Measurements from ENCODE around the gene DHRSX. TPM values are rescaled to one million over a fixed set of nuclear protein-coding genes. Genes with fewer than 3 reads are reported as not detected.
"Not testable (repeated sequence)": the region's sequence is repeated elsewhere in the genome, so short reads cannot be mapped to it uniquely, and the experiment has no call there.

The DHRSX gene
- total and polyA plus RNA-seq, 4 donors: 16.8 to 28.4 (median 24.0) TPM

DNA sequence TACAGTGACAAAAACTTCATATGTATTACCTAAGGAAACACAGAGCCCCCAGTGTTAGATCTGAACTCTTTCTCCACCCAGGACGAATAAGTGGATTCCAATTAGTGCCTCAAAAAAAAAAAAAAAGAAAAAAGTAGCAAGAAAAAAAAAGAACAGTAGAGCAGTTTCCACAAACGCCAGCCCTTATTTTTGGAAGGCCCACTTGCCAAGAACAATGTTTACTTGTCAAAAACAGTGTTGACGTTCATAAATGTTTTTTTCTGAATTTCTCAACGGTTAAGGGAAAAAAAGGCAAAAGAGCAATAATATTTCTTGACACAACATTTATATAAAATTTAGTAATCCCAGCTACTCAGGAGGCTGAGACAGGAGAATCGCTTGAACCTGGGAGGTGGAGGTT is 38.7 kb downstream of the DHRSX start:
- no peak for DNase-seq (ENCODE audit: low read depth in 4 of 6, low spot score in 6 of 6)
- no CpG with 5 or more reads among the region's 5 CpGs for WGBS (ENCODE audit: insufficient coverage)
- H3K27ac ChIP-seq (ENCODE audit: low read depth, low read length): no peak overlapping the region
- H3K9me3 ChIP-seq (ENCODE audit: control insufficient read depth, insufficient read depth, low read length): no peaks in the 10 kb centered on the region
- H3K4me3 ChIP-seq (ENCODE audit: low read depth, low read length): no peak overlapping the region
- H3K36me3 ChIP-seq (ENCODE audit: control insufficient read depth, insufficient read depth, low read length): no peaks in the 10 kb centered on the region
- H3K27me3 ChIP-seq (ENCODE audit: control insufficient read depth, insufficient read depth, low read length): no peaks in the 10 kb centered on the region
- peaks cover 5% of the 10 kb centered on the region for H3K4me1 ChIP-seq (ENCODE audit: control insufficient read depth, insufficient read depth, low read length)

- Histone ChIP-seq H3K9me3 (ENCODE audit: control insufficient read depth, insufficient read depth, low read length) (no peaks in the 10 kb centered on the region), H3K36me3 (ENCODE audit: control insufficient read depth, insufficient read depth, low read length) (no peaks in the 10 kb centered on the region), H3K27me3 (ENCODE audit: control insufficient read depth, insufficient read depth, low read length) (no peaks in the 10 kb centered on the region), H3K4me3 (ENCODE audit: low read depth, low read length) (no peak overlapping the region), H3K4me1 (ENCODE audit: control insufficient read depth, insufficient read depth, low read length) (peaks cover 5% of the 10 kb centered on the region), H3K27ac (ENCODE audit: low read depth, low read length) (no peak overlapping the region)
- 100% methylated on average over 1 of the region's 8 CpGs for WGBS (ENCODE audit: insufficient coverage)
- DNase-seq (ENCODE audit: low read depth in 4 of 6, low spot score in 6 of 6): no peak
These were observed 39.1 kb downstream of the DHRSX start for GRCh38 chrX:2461711-2462016.

DNA sequence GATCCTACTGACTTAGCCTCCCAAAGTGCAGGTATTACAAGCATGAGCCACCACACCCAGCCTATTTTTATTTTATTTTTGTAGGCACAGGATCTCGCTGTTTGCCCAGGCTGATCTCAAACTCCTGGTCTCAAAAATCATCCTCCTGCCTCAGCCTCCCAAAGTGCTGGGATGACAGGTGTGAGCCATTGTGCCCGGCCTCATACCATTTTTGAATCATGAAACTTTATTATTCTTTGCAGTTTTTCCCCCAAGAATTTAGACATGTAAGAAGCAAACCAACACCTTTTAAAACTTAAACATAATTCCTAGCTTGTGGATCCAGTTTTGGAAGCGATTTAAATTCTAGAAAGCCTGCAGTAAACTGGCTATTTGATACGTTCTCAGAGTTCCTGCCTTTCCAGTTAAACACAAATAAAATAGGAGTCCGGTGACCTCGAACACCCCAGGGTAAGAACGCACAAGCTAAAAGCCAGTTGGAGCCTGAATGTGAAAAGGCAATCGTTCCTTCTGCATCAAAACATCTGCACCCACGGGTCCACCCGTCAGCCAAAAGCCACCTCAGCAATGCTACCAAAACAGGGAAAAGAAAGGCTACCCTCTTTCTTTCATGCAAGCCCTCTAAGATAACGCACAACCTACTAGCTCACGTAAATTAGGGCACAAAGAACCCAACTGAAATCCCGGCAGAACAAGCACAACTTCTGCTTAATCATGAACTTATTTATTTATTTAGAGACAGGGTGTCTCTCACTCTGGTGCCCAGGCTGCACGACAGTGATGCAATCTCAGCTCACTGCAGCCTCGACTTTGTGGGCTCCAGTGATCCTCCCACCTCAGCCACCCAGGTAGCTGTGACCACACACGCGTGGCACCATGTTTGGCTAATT is 39.7 kb downstream of the DHRSX start:
- not testable (repeated sequence) for H3K4me1 ChIP-seq (ENCODE audit: control insufficient read depth, insufficient read depth, low read length); H3K27me3 ChIP-seq (ENCODE audit: control insufficient read depth, insufficient read depth, low read length); H3K4me3 ChIP-seq (ENCODE audit: low read depth, low read length); H3K27ac ChIP-seq (ENCODE audit: low read depth, low read length); H3K36me3 ChIP-seq (ENCODE audit: control insufficient read depth, insufficient read depth, low read length); H3K9me3 ChIP-seq (ENCODE audit: control insufficient read depth, insufficient read depth, low read length); DNase-seq (ENCODE audit: low read depth in 4 of 6, low spot score in 6 of 6)
- WGBS (ENCODE audit: insufficient coverage): 84% methylated on average over 3 of the region's 17 CpGs

DNA sequence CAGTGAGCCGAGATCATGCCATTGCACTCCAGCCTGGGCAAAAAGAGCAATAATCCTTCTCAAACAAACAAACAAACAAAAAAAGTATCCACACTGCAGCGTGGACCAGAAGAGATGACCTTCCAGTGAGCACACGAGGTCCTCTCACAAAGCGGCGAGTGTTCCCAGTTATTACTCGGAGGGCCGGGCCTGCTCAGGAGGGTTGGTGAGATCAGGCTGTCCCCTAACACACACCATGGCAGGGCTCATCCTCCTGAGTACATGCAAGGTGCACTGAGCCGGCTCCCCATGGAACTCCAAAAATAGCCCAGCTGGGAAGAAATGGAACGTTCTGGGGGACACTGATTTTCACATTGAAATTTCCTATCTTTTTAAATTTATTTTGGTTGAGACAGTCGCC is 40.7 kb downstream of the DHRSX start:
- not testable (repeated sequence) for H3K27ac ChIP-seq (ENCODE audit: low read depth, low read length); H3K9me3 ChIP-seq (ENCODE audit: control insufficient read depth, insufficient read depth, low read length)
- 87% methylated on average over 7 of the region's 10 CpGs for WGBS (ENCODE audit: insufficient coverage)

GRCh38 chrX:2458309-2458708 is 42.5 kb downstream of the DHRSX start:
- Histone ChIP-seq H3K4me1 (ENCODE audit: control insufficient read depth, insufficient read depth, low read length) (peaks cover 5% of the 10 kb centered on the region), H3K9me3 (ENCODE audit: control insufficient read depth, insufficient read depth, low read length) (no peaks in the 10 kb centered on the region), H3K27ac (ENCODE audit: low read depth, low read length) (no peak overlapping the region), H3K36me3 (ENCODE audit: control insufficient read depth, insufficient read depth, low read length) (no peaks in the 10 kb centered on the region), H3K27me3 (ENCODE audit: control insufficient read depth, insufficient read depth, low read length) (no peaks in the 10 kb centered on the region), H3K4me3 (ENCODE audit: low read depth, low read length) (no peak overlapping the region)
- 97% methylated on average over 6 of the region's 6 CpGs for WGBS (ENCODE audit: insufficient coverage)
- no peak for DNase-seq (ENCODE audit: low read depth in 4 of 6, low spot score in 6 of 6)

More for the DNA sequence above, 40.7 kb downstream of the DHRSX start:
- not testable (repeated sequence) for H3K27me3 ChIP-seq (ENCODE audit: control insufficient read depth, insufficient read depth, low read length); DNase-seq (ENCODE audit: low read depth in 4 of 6, low spot score in 6 of 6); H3K4me1 ChIP-seq (ENCODE audit: control insufficient read depth, insufficient read depth, low read length); H3K4me3 ChIP-seq (ENCODE audit: low read depth, low read length); H3K36me3 ChIP-seq (ENCODE audit: control insufficient read depth, insufficient read depth, low read length)

DNA sequence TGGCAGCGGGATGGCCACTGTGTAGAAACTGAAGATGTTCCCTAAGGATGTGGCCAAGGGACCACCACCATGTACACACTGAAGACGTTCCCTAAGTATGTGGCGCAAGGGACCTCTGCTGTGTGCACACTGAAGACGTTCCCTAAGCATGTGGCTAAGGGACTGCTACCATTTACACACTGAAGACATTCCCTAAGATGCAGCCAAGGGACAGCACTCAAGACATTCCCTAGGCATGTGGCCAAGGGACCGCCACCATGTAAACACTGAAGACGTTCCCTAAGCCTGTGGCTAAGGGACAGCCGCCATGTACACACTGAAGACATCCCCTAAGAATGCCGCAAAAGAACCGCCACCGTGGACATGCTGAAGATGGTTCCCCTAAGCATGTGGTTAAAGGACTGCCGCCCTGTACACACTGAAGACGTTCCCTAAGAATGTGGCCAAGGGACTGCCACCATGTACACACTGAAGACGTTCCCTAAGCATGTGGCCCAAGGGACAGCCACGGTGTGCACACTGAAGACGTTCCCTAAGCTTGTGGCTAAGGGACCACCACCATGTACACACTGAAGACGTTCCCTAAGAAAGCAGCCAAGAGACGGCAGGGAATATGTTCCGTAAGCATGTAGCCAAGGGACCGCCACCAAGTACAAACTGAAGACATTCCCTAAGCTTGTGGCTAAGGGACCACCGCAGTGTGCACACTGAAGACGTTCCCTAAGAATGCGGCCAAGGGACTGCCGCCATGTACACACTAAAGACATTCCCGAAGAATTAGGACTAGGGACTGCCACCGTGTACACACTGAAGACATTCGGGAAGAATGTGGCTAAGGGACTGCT is 43.3 kb downstream of the DHRSX start:
- peaks cover under 1% of the 10 kb centered on the region for H3K36me3 ChIP-seq (ENCODE audit: control insufficient read depth, insufficient read depth, low read length)
- no peak for DNase-seq (ENCODE audit: low read depth in 4 of 6, low spot score in 6 of 6)
- no peak overlapping the region for H3K27ac ChIP-seq (ENCODE audit: low read depth, low read length)
- H3K4me1 ChIP-seq (ENCODE audit: control insufficient read depth, insufficient read depth, low read length): peaks cover 5% of the 10 kb centered on the region
- H3K27me3 ChIP-seq (ENCODE audit: control insufficient read depth, insufficient read depth, low read length): no peaks in the 10 kb centered on the region
- WGBS (ENCODE audit: insufficient coverage): 87% methylated on average over 25 of the region's 26 CpGs
- H3K9me3 ChIP-seq (ENCODE audit: control insufficient read depth, insufficient read depth, low read length): no peaks in the 10 kb centered on the region
- no peak overlapping the region for H3K4me3 ChIP-seq (ENCODE audit: low read depth, low read length)

DNA sequence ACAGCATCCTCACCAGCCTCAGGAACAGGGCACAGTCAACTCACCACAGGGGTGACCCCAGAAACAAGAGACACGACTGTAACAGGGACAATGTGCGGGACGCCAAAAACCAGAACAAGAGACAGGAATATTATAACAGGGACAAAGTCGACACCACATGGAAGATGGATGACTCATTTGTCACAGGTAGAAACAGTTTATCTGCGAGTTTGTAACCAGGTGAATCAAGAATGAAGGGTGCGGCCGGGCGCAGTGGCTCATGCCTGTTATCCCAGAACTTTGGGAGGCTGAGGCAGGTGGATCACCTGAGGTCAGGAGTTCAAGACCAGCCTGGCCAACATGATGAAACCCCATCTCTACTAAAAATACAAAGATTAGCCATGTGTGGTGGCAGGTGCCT is 44.7 kb downstream of the DHRSX start:
- H3K27ac ChIP-seq (ENCODE audit: low read depth, low read length); H3K9me3 ChIP-seq (ENCODE audit: control insufficient read depth, insufficient read depth, low read length); H3K27me3 ChIP-seq (ENCODE audit: control insufficient read depth, insufficient read depth, low read length); H3K4me3 ChIP-seq (ENCODE audit: low read depth, low read length); DNase-seq (ENCODE audit: low read depth in 4 of 6, low spot score in 6 of 6); H3K36me3 ChIP-seq (ENCODE audit: control insufficient read depth, insufficient read depth, low read length); H3K4me1 ChIP-seq (ENCODE audit: control insufficient read depth, insufficient read depth, low read length): not testable (repeated sequence)
- 90% methylated on average over 7 of the region's 8 CpGs for WGBS (ENCODE audit: insufficient coverage)

GRCh38 chrX:2454620-2455019 is 46.2 kb downstream of the DHRSX start:
- 94% methylated on average over 5 of the region's 9 CpGs for WGBS (ENCODE audit: insufficient coverage)
- not testable (repeated sequence) for H3K27ac ChIP-seq (ENCODE audit: low read depth, low read length); H3K36me3 ChIP-seq (ENCODE audit: control insufficient read depth, insufficient read depth, low read length); H3K4me1 ChIP-seq (ENCODE audit: control insufficient read depth, insufficient read depth, low read length); H3K4me3 ChIP-seq (ENCODE audit: low read depth, low read length); DNase-seq (ENCODE audit: low read depth in 4 of 6, low spot score in 6 of 6); H3K27me3 ChIP-seq (ENCODE audit: control insufficient read depth, insufficient read depth, low read length); H3K9me3 ChIP-seq (ENCODE audit: control insufficient read depth, insufficient read depth, low read length)

DNA sequence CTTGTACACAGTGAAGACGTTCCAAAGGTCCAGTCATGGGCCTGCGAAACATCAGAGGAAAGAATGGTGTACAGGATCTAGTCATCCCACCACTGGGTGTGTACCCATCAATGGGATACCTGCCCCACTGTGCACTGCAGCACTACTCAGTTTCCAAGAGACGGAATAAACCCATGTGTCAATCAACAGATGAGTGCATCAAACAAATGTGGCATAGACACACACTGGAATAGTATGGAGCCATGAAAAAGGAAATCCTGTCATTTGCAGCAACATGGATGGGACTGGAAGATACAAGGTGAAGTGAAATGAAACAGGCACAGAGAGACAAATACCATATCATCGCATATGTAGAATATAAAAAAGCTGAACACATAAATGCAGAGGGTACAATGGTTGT is 48.0 kb downstream of the DHRSX start:
- Histone ChIP-seq H3K9me3 (ENCODE audit: control insufficient read depth, insufficient read depth, low read length) (no peaks in the 10 kb centered on the region), H3K4me3 (ENCODE audit: low read depth, low read length) (no peak overlapping the region), H3K27me3 (ENCODE audit: control insufficient read depth, insufficient read depth, low read length) (no peaks in the 10 kb centered on the region), H3K27ac (ENCODE audit: low read depth, low read length) (no peak overlapping the region), H3K4me1 (ENCODE audit: control insufficient read depth, insufficient read depth, low read length) (peaks cover 4% of the 10 kb centered on the region), H3K36me3 (ENCODE audit: control insufficient read depth, insufficient read depth, low read length) (peaks cover 2% of the 10 kb centered on the region)
- DNase-seq (ENCODE audit: low read depth in 4 of 6, low spot score in 6 of 6): no peak
- WGBS (ENCODE audit: insufficient coverage): 95% methylated on average over 2 of the region's 4 CpGs

Data from spinal cord (tissue), 10 donors.